HL-60/S4 (cell line): ENCODE measurements around the gene P2RX1.

Experiments
- in situ Hi-C: fragments of 300-500 bp; cut with MboI; formaldehyde crosslinking; loops from 2 replicates; pipeline ENCODE4 v1.14.3; 2022; ENCODE audit warnings: low sequenced_read_pairs

The P2RX1 gene

GRCh38 chr17:3925684-3926485 is 9.6 kb upstream of the P2RX1 start:
- in situ Hi-C loops: no loop called here

- in situ Hi-C loops: no loop called here
Measured at GRCh38 chr17:3924512-3925350, 8.5 kb upstream of the P2RX1 start.

- in situ Hi-C loops: no loop called here
Measured at GRCh38 chr17:3923466-3924190, 7.4 kb upstream of the P2RX1 start.

- in situ Hi-C loops: no loop called here
Measured at GRCh38 chr17:3922765-3923164, 6.5 kb upstream of the P2RX1 start.

- in situ Hi-C loops: no loop called here
Measured at GRCh38 chr17:3921502-3922319, 5.4 kb upstream of the P2RX1 start.

GRCh38 chr17:3921006-3921405 is 4.7 kb upstream of the P2RX1 start:
- in situ Hi-C loops: no loop called here

- in situ Hi-C loops: no loop called here
Measured at GRCh38 chr17:3919123-3919624, 2.9 kb upstream of the P2RX1 start.

- in situ Hi-C loops: no loop called here
Measured at GRCh38 chr17:3918372-3919122, 2.3 kb upstream of the P2RX1 start.

- in situ Hi-C loops: no loop called here
Measured at GRCh38 chr17:3917391-3917931, 1.2 kb upstream of the P2RX1 start.

- in situ Hi-C loops: no loop called here
Measured at GRCh38 chr17:3916825-3917224, 560 bp upstream of the P2RX1 start.

- in situ Hi-C loops: no loop called here
Measured at GRCh38 chr17:3915581-3915994, 677 bp downstream of the P2RX1 start.

GRCh38 chr17:3914312-3914670 is 2.0 kb downstream of the P2RX1 start:
- in situ Hi-C loops: no loop called here

- in situ Hi-C loops: no loop called here
Measured at GRCh38 chr17:3913531-3914311, 2.5 kb downstream of the P2RX1 start.

- in situ Hi-C loops: no loop called here
Measured at GRCh38 chr17:3912827-3913226, 3.4 kb downstream of the P2RX1 start.

GRCh38 chr17:3911271-3912053 is 4.8 kb downstream of the P2RX1 start:
- in situ Hi-C loops: no loop called here

- in situ Hi-C loops: no loop called here
Measured at GRCh38 chr17:3910420-3911270, 5.6 kb downstream of the P2RX1 start.

- in situ Hi-C loops: no loop called here
Measured at GRCh38 chr17:3909257-3909656, 7.0 kb downstream of the P2RX1 start.
